Body of pancreas (tissue), 4 donors: ENCODE measurements around the gene WLS.

Source experiments
- POLR2A ChIP-seq, 3 donors: fragments of 450-650 bp; IDR thresholded peaks; one replicate each; pipeline ENCODE4 v1.6.1; 2016; ENCODE audit warnings: antibody characterized with exemption in 3 of 3, mild to moderate bottlenecking in 2 of 3
- TF ChIP-seq, protein P1 (sequence below), 7 experiments: fragments of 450-650 bp in 4 of 7; fragments of 200-600 bp in 3 of 7; sonication (generic) in 3 of 7; IDR thresholded peaks; one replicate each; pipeline ENCODE4 v1.5.1; 2016 to 2019; ENCODE audit warnings: antibody characterized with exemption in 7 of 7

DNA sequence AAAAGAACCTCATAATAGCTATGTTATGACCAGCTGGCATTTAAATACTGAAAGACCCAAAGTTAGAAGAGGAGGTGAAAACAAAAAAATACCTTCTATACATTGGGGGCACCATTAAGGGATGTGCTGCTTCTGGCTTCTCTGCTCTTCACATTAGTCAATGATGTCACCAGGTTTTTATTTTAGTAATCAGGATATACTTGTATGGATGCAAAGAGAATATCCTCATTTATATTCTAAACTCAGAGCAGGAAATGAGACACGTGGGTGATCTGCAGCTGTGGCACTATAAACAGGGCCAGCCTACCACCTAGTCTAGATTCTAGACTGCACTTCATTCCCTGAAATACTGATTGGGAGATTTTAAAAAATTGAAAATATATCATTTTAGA lies 51.2 kb downstream of the WLS start:
- TF ChIP-seq, protein P1, sequence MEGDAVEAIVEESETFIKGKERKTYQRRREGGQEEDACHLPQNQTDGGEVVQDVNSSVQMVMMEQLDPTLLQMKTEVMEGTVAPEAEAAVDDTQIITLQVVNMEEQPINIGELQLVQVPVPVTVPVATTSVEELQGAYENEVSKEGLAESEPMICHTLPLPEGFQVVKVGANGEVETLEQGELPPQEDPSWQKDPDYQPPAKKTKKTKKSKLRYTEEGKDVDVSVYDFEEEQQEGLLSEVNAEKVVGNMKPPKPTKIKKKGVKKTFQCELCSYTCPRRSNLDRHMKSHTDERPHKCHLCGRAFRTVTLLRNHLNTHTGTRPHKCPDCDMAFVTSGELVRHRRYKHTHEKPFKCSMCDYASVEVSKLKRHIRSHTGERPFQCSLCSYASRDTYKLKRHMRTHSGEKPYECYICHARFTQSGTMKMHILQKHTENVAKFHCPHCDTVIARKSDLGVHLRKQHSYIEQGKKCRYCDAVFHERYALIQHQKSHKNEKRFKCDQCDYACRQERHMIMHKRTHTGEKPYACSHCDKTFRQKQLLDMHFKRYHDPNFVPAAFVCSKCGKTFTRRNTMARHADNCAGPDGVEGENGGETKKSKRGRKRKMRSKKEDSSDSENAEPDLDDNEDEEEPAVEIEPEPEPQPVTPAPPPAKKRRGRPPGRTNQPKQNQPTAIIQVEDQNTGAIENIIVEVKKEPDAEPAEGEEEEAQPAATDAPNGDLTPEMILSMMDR (IDR thresholded peaks at IDR 0.05): no peak
- TF ChIP-seq POLR2A (IDR thresholded peaks at IDR 0.05): no peak
